HS-27A (cell line): Measurements from ENCODE around the gene HNRNPR.
A peak's percentile ranks its signal among the peaks of the same experiment; 100 is the strongest.
"Not testable (repeated sequence)": the region's sequence is repeated elsewhere in the genome, so short reads cannot be mapped to it uniquely, and the experiment has no call there.

Source experiments
- DNase-seq: peaks from one replicate; pipeline ENCODE4 v3.0.0-alpha.2; 2012; ENCODE audit warnings: low read depth, missing footprints

The HNRNPR gene

GRCh38 chr1:23344111-23344986, at the start of gene HNRNPR:
TSS of gene HNRNPR (minus strand) at chr1:23344284. CDS start at chr1:23341008, 3,276 bp downstream.
- peak; percentile 100 for DNase-seq

DNA sequence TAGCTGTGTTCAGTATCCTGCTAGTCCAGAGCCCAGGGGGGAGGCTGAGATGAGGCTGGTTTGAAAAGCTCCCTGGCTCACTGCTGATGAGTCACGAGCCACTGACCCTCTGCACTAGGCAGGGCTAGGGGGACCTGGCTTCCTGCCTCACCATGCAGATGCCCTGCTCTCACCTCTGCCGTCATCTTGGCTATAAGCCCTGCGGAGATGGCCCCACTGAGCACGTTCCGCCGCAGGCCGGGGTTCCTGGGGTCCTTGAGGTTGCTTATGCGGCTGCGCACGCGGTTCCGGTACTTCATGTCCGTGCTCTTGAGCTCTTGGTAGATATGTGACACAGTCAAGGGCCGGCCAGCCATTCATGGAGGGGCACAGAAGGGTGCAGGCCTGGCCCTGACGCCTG, 49.6 kb upstream of the HNRNPR start:
- no peak for DNase-seq

DNA sequence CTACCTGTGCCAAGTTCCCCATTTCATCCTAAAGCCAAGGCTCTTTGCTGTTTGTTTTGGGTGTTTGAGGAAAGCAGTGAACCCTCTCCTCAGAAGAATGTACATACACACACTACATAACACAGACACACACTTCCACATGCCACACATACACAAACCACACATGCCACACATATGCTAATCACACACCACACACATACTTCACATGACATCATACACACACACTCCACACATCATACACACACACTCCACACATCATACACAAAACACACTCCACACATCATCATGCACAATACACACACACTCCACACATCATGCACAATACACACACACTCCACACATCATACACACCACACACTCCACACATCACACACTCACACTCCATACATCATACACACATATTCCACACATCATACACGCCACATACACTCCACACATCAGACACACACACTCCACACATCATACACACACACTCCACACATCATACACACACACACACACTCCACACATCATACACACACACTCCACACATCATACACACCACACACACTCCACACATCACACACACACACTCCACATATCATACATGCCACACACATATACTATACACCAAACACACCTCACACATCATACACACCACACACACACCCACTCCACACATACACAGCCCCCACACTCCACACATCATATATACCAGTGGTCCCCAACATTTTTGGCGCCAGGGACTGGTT, 48.2 kb upstream of the HNRNPR start:
- DNase-seq = no peak

DNA sequence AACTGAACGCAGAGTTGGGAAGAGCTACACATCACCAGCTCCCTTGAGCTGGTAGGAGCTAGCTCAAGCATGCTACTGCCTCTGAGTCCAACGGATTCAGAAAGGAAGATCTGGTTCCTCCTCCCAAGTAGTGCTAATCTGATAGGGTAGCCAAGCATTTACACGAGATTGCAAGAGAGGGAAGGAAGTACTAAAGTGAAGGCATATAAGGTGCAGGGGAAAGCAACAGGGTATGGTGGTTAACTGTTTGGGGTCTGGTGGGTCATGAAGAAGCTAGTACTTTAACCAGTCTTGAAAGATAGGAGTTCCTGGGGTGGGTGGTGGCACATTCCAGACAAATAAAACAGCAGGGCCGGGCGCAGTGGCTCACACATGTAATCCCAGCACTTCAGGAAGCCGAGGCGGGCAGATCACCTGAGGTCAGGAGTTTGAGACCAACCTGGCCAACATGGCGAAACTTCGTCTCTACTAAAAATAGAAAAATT, 45.8 kb upstream of the HNRNPR start:
- no peak for DNase-seq

DNA sequence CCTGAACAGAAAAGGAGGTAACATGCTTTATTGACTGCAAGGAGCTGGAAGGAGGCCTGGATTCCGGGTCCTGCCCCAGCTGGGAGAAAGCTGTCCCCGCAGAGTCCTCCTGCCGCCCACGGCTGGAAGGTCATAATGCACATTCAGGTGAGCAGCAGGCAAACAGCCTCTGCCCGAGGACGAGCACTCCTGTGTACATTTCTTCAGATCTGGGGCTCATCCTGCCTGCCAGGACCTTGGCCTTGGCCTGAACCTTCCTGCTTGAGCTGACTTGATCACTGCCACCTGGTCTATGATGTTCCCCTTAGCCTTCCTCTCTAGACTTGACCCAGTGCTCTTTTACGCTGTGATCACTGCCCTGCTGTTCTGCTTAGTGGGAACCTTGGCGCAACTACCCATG, 43.4 kb upstream of the HNRNPR start:
- no peak for DNase-seq

DNA sequence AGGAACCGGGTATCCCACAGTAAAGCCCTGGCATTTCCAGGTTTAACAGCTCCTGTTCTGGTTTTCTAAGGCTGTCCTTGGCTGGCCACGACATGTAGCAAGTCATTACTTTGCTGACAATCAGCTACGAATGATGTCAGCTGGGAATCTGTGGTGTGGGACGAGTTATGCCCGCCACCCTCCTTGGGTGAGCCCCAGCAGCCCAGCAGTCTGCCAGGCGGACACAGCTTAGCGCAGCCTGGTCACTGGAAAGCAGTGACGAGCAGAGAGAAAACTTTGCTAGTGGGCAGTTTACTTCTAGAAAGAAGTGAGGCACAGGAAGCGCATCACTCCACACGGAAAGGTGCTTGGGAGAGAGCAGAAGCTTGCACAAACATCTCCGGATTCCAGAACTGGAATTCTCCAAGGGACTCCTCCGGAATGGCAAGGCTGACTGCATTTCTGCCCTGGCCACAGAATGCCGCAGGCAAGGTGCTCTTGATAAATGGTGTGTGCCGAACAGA, 41.1 kb upstream of the HNRNPR start:
- DNase-seq = no peak

- no peak for DNase-seq
Measured at GRCh38 chr1:23384312-23385058, 40.4 kb upstream of the HNRNPR start.

DNA sequence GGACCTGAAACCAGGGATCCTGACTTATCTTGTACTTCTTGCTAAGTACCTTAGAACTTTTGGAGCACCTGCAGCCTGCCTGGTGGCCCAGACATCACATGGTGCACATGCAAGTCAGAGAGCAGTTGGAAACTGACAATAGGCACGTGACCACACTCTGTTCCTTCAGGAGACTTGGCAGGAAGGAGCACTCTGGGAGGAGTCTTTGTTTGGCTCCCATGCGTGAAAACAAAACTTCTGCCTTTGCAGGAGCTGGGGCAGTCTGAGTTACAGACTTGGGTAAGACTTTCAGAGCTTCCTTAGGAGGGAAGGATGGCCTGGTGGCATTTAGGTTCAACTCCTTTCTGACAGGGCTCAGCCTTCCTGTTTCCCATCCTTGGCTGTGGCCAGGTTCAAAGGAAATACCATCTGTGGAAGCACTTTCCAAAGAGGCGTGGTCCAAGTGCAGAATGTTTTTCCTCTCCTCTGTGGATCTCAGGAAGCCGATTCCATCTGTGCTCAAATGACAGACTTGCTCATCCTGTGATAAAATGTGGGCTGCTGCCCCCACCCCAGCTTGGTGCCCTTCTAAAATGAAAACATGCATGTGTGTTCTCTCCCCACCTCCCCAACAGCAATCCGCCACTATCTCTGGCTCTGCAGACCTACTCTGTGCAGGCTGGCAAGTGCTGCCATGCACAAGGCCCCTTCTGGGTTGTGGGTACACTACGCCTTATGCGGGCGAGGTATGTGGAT, 39.7 kb upstream of the HNRNPR start:
- DNase-seq = no peak

DNA sequence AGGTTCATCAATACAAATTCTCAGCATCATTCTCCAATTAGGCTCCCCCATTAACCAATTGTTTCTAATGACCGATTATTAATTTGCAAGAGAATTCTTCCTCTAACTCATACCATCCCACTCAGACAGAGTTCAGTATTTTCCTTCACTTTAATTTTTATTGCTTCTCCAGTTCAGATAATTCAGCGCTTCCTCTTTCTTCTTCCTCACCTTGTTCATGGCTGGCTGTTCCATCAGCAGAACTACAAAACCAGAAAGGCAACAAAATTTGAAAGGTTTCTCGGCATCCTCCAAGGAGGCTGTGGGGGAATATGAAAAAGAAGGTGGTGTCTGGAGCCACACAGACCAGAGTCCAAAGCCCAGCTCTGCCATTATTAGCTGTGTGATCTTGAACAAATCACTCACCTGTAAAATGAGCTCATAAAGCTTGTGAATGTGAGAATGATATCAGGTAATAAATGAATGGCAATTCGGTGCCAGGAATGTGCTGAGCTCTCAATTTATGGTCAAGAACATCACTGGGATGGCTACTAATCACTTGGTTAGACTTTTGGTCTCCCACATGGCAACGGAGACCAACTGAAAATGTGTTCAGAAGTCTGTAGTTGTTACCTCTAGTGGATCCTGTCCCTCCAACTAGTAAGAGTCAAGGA, 37.3 kb upstream of the HNRNPR start:
- DNase-seq = no peak

GRCh38 chr1:23380719-23381118, 36.6 kb upstream of the HNRNPR start:
- DNase-seq = no peak

DNA sequence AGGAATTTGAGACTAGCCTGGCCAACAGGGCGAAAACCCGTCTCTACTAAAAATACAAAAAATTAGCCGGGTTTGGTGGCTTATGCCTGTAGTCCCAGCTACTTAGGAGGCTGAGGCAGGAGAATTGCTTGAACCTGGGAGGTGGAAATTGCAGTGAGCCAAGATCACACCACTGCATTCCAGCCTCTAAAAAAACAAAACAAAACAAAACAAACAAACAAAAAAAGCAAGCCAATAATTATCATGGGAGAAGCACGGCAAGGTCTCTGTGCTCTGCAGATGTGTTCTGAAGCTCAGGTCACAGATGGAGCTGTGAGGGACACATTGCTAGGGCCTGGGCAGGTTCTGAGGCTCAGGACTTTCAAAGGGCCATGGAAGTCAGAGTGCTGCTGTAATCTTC, 36.2 kb upstream of the HNRNPR start:
- not testable (repeated sequence) for DNase-seq

DNA sequence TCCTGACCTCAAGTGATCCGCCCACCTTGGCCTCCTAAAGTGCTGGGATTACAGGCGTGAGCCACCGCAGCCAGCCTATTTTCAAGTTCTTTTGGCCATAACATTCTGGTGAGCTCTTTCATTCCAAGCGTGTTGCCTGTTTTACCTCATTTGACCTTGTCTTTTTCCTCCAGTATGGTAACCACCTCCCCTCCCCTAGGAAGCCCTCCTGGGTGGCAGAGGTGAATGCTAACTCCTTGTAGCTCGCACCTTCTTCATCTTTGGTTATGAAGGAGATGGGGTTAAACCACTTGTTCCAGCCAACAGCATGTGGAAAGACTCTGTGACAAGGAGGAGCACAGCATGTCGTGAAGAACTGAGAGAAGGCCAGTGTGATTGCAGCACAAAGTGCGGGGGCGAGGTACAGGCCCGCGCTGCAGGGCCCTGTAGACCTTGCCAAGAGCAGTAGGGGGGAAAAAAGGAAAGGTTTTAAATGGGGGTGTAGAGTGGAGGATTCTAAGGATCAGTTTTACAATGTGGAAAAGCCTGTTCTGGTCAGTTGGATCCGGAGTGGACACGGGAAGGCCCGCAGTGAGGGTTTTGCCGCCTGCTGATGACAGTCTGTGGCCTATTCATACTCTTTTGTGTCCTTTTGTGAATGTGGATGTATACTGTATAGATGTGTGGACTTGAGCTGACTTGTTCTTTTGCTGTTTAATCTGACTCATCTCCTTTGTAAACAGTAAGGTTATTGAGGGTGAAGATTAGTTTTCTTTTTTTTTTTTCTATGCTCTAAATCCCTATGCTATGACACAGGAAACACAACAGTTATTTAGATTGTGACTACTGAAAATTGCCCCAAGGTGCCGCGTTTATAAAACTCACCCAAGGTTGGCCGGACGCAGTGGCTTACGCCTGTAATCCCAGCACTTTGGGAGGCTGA, 33.1 kb upstream of the HNRNPR start:
- no peak for DNase-seq

DNA sequence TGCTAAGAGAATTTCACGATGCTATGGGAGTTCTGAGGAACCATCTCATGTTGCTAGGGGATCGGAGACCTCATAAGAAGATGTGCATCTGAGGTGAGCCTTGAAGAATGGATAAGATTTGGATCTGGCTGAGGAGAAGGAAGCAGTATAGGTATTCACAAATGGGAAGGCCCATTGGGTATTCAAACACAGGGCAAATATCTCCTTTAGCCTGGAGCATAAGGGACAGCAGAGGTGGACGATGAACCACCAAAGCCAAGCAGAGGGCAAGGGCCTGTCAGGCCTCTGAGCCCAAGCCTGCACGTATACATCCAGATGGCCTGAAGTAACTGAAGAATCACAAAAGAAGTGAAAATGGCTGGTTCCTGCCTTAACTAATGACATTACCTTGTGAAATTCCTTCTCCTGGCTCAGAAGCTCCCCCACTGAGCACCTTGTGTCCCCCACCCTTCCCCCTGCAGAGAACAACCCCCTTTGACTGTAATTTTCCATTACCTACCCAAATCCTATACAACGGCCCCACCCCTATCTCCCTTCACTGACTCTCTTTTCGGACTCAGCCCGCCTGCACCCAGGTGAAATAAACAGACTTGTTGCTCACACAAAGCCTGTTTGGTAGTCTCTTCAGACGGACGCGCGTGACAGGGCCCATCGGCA, 30.1 kb upstream of the HNRNPR start:
- not testable (repeated sequence) for DNase-seq

DNA sequence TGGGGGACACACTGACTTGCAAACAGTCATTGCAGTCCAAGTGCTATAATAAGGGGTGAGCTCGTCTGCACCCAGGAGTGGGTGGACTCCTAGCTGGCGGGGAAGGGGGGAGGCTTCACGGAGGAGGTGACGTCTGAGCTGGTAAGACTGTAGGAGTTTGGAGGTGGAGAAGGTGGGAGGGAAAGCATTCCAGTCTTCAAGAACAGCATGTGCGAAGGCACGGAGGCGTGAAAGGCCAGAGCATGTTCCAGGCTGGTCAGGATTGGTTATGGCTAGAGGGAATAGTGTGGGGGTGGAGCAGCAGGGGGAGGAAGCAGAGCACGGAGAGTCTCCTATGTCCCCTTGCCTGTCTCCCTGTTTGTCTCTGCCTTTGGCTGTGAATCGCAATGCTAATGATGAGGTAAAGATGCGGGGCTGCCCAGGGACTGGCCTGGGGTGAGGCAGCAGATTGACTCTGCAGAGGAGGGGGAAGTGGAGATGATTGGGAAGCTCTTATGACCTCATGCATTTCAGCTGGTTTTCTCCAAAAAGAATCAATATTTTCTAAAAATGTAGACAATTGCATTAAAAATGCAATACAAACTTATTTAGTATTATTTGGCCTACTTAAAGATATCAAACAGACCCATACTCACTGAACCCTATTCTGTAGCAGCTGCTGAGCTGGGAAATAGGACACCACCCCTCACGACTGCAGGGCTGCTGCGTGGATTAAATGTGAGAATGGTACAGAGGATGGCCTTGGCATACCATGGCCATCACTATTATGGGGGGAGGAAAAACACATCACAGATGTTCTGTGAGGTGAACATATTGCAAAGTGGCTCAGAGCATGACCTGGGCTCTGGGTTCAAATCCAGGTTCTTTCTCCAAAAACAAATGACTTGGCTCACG, 28.1 kb upstream of the HNRNPR start:
- no peak for DNase-seq

DNA sequence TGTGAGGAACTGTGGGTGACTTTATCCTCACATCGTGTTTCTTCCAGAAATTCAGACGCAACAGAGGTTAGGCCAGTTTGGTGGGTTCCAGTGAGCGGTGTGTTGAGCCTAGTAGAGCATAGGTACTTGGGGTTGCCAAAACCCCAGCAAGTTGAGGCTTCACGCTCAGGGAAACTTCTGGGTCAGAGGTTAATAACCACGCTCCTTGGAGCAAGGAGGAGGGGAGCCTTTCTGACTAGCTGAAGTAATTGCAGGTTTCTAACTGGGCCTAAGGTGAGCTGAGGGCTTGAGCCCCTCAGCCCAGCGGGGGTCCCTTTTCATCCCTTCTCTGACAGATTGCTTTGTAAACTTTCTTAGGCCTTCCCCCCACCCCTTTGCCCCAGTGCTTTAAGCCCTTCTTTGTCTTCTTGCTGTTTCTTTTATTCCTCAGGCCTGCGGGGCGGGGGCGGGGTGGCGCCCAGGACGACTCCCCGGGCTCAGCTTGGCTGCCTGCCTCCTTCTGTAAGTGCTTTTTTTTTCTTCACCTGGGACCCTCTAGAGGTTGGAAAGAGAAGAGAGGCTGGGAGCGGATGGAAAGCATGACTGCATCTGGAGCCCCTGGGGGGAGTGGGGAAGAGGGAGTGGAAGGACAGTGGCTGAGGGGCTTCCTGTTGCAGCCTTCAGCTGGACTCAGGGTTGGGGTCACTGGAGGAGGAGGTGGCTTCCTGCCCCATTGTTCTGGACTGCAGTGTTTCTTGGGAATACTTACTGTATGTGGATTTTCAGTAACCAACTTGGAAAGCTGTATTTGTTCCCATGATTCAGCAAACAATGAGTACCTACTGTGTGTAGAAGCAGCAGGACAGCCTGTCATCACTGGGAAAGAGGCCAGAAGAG, 26.9 kb upstream of the HNRNPR start:
- no peak for DNase-seq

DNA sequence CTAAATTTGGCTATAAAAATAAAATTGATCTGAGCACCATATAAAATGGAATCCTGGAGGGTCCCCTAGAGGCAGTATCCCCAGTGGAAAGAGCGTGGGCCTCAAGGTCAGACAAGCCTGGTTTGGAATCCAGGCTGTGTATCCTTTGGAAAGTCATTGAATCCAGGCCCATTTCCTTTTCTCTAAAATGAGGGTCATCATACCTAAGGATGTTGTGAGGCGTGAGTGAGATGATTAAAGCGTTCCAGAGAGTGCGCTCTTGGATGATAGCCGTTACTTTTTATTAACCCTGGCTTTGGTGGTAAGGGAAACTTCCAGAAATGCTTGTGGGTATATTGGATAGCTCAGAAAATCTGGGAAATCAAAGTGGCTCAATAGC, 26.2 kb upstream of the HNRNPR start:
- no peak for DNase-seq

DNA sequence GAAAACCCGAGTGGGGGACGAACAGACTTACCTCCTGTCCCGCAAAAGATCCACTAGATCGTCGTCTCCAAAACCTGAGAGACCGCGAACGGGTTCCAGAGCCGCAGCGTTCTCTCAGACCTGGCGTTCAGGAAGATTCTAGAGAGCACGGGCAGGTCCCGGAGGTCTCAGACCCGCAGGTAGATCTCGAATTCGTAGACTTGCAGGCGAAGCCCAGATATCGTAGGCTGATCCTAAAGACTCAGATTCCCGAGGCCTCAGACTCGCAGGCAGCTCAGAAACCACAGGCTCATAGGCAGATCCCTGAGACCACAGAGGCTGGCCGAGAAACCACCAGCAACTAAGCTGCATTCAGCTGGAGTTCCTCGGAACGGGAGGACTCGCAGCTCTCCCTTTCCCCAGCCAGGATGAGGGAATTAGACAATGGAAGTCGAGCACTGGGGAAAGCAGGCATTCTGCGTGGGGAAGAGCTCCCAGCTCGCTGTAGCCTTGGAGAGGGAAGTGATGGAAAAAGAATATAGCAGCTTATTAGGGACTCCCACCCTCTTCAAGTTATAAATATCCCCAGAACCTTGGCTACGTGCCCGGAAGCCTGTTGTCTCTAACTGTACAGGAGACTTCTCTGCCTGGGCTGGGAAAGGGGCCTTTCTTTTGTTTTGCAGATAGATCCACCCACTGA, 25.4 kb upstream of the HNRNPR start, which contains the start of gene ZNF436:
TSS of gene ZNF436 (minus strand) at position 502 of the 679 bp plus-strand sequence. CDS start 1,831 bp downstream, outside the sequence.
- peak; percentile 76 for DNase-seq
